Mammary microvascular endothelial cell (primary cell): ENCODE results near the gene S100A1. TPM values are rescaled to one million over a fixed set of nuclear protein-coding genes. Genes with fewer than 3 reads are reported as not detected.

ENCODE experiments used
- total RNA-seq: library from RNA; depleted of rRNA; stranded (reverse); fragments of >200 nt; gene quantifications from 2 replicates; pipeline ENCODE4 v1.2.3, GENCODE V29; 2015

Gene S100A1
- total RNA-seq = not detected in 2 replicates

GRCh38 chr1:153627715-153628626 is at the start of gene S100A1:
Gene S100A1, plus strand, starts transcription at chr1:153628434. Its CDS starts 2,088 bp downstream, at chr1:153630522.

GRCh38 chr1:153612755-153613331 is 15.4 kb upstream of the S100A1 start, which contains the start of gene S100A16:
Gene S100A16, minus strand, starts transcription at chr1:153613137. Its CDS starts 4,986 bp downstream, at chr1:153608151.

GRCh38 chr1:153616144-153616916 is 11.9 kb upstream of the S100A1 start, which contains the start of gene S100A14:
Gene S100A14, minus strand, starts transcription at chr1:153616325. Its CDS starts 467 bp downstream, at chr1:153615858.

GRCh38 chr1:153626904-153627714 is 1.1 kb upstream of the S100A1 start, which contains the start of gene S100A13:
Gene S100A13, minus strand, starts transcription at chr1:153627505. Its CDS starts 1,033 bp downstream, at chr1:153626472.

GRCh38 chr1:153633754-153634665 is 5.8 kb downstream of the S100A1 start, which contains the start of gene CHTOP:
Gene CHTOP, plus strand, starts transcription at chr1:153634066. Its CDS starts 2,523 bp downstream, at chr1:153636589.

GRCh38 chr1:153658400-153659174 is 30.4 kb downstream of the S100A1 start, which contains the start of gene SNAPIN:
Gene SNAPIN, plus strand, starts transcription at chr1:153658703. Its CDS starts 41 bp downstream, at chr1:153658744.

GRCh38 chr1:153670859-153671627 is 42.8 kb downstream of the S100A1 start, which contains the start of gene ILF2:
Gene ILF2, minus strand, starts transcription at chr1:153670993. Its CDS starts 71 bp downstream, at chr1:153670922.

GRCh38 chr1:153678519-153679336 is 50.5 kb downstream of the S100A1 start, which contains the start of gene NPR1:
Gene NPR1, plus strand, starts transcription at chr1:153678688. Its CDS starts 421 bp downstream, at chr1:153679109.

Other genes starting within 250 kb of the S100A1 start
- not detected in 2 replicates for gene S100A8, start 237.4 kb upstream of the S100A1 start, total RNA-seq
- gene S100A7A, start 211.9 kb upstream of the S100A1 start, total RNA-seq = not detected in 2 replicates
- not detected in 2 replicates for gene S100A7, start 167.8 kb upstream of the S100A1 start, total RNA-seq
- 908 and 1,133 TPM in 2 replicates for gene S100A6, start 92.4 kb upstream of the S100A1 start, total RNA-seq
- not detected in 2 replicates for gene S100A5, start 87.5 kb upstream of the S100A1 start, total RNA-seq
- 2.8 and 5.5 TPM in 2 replicates for gene S100A4, start 82.6 kb upstream of the S100A1 start, total RNA-seq
- 9.7 and 12.4 TPM in 2 replicates for gene S100A3, start 79.2 kb upstream of the S100A1 start, total RNA-seq
- 1.5 and 2.0 TPM in 2 replicates for gene S100A2, start 62.6 kb upstream of the S100A1 start, total RNA-seq
- gene S100A16, start 15.3 kb upstream of the S100A1 start, total RNA-seq = 728 and 751 TPM in 2 replicates
- gene S100A14, start 12.1 kb upstream of the S100A1 start, total RNA-seq = not detected in 2 replicates
- 144 and 167 TPM in 2 replicates for gene S100A13, start 929 bp upstream of the S100A1 start, total RNA-seq
- gene CHTOP, start 5.6 kb downstream of the S100A1 start, total RNA-seq = 37.8 and 48.0 TPM in 2 replicates
- gene SNAPIN, start 30.3 kb downstream of the S100A1 start, total RNA-seq = 57.5 and 62.2 TPM in 2 replicates
- gene ILF2, start 42.6 kb downstream of the S100A1 start, total RNA-seq = 283 and 310 TPM in 2 replicates
- 14.5 and 15.3 TPM in 2 replicates for gene NPR1, start 50.3 kb downstream of the S100A1 start, total RNA-seq
- 17.8 and 23.6 TPM in 2 replicates for gene INTS3, start 99.6 kb downstream of the S100A1 start, total RNA-seq
- gene SLC27A3, start 147.0 kb downstream of the S100A1 start, total RNA-seq = 15.5 and 18.5 TPM in 2 replicates